Psoas muscle (tissue), 8 donors: ENCODE data around the gene PNPLA5. TPM values are rescaled to one million over a fixed set of nuclear protein-coding genes. Genes with fewer than 3 reads are reported as not detected.

ENCODE experiments used
- ATAC-seq, 4 donors: fragments of 200-7000 bp; cut with Tn5 transposase; one replicate each; pipeline ENCODE4 v1.9.1; 2020; ENCODE audit warnings: moderate library complexity in 3 of 4, mild to moderate bottlenecking in 2 of 4
- DNase-seq, 2 donors: peaks; one replicate each; pipeline ENCODE4 v3.0.0-alpha.2; 2020
- H3K27ac ChIP-seq: fragments of 200-600 bp; one replicate; pipeline ENCODE4 v1.8.0; 2022
- H3K27me3 ChIP-seq, 3 donors: fragments of 200-600 bp in 1 of 3; one replicate each; pipeline versions ENCODE4 v1.6.1 to v1.8.0; 2013 to 2022; ENCODE audit warnings: low read length in 2 of 3, mild to moderate bottlenecking in 2 of 3, moderate library complexity in 1 of 3; ENCODE audit not compliant: insufficient read depth in 3 of 3
- H3K36me3 ChIP-seq, 2 donors: fragments of 200-600 bp in 1 of 2; one replicate each; pipeline versions ENCODE4 v1.6.1 to v1.8.0; 2013 to 2022; ENCODE audit warnings: low read depth in 1 of 2, mild to moderate bottlenecking in 1 of 2, moderate library complexity in 1 of 2; ENCODE audit not compliant: insufficient read depth in 1 of 2
- H3K4me1 ChIP-seq: fragments of 200-600 bp; one replicate; pipeline ENCODE4 v1.8.0; 2022
- H3K4me3 ChIP-seq: fragments of 200-600 bp; one replicate; pipeline ENCODE4 v1.8.0; 2022; ENCODE audit warnings: mild to moderate bottlenecking
- H3K9me3 ChIP-seq: fragments of 200-600 bp; one replicate; pipeline ENCODE4 v1.8.0; 2022
- CTCF ChIP-seq: fragments of 200-600 bp; IDR thresholded peaks from one replicate; pipeline ENCODE4 v1.8.0; 2022; ENCODE audit warnings: antibody characterized with exemption
- WGBS, 3 donors: extraction: QIAGEN DNeasy Blood & Tissue Kit; methylation state at CpG; one replicate each; pipeline versions ENCODE4 v1.1.6 to v1.1.7; 2013; 5-methylcytosine and 5-hydroxymethylcytosine counted together
- intact Hi-C, 2 donors: fragments of 100-400 bp; cut with DNase I; formaldehyde crosslinking; loops; one replicate each; pipeline versions ENCODE4 v1.11.0 to v1.14.2; 2022
- polyA plus RNA-seq, 3 donors: library from polyadenylated mRNA; stranded (reverse); fragments of 200-250 nt; gene quantifications; one replicate each; pipeline ENCODE4 v1.2.3, GENCODE V29; 2013
- total RNA-seq, 4 donors: library from RNA; stranded (reverse); fragmentation: NEBNext Ultra II Directional in 2 of 4; extraction: Animal tissue kit (Norgen Biotek cat#: 25700) in 2 of 4; gene quantifications; one replicate each; pipeline versions ENCODE4 v1.2.1 to v1.2.4, GENCODE V29; 2021 to 2023
- donor health status: healthy with polysubstance abuse.
- donor health status: DM: no; HTN: no; CAD: no; lungs with moderate emphysema.
- donor health status: Bipolar disorder and iron deficiency.
- donor health status: healthy.
- donor health status: DM: yes; HTN: yes; CAD: no.
- donor health status: DM: no; HTN: no; CAD: no.
- donor health status: DM: no; HTN: no; CAD: no.
- donor health status: DM: yes; HTN: yes; CAD: no.

PNPLA5 gene
- total and polyA plus RNA-seq, 7 donors, result 0.01 to 0.18 TPM; not detected in 5

GRCh38 chr22:43885319-43885671 is 6.5 kb downstream of the PNPLA5 start:
- ATAC-seq, result no peak
- peaks cover 0 to 46% (median 4%) of the 10 kb centered on the region in 3 donors for H3K27me3 ChIP-seq
- TF ChIP-seq CTCF, result no peak

GRCh38 chr22:43884600-43885318 is 7.1 kb downstream of the PNPLA5 start:
- Histone ChIP-seq H3K27me3 (peaks cover 0 to 43% (median under 1%) of the 10 kb centered on the region in 3 donors), H3K9me3 (no peaks in the 10 kb centered on the region), H3K36me3 (no peaks in the 10 kb centered on the region), H3K4me1 (no peaks in the 10 kb centered on the region), H3K27ac (no peak overlapping the region), H3K4me3 (no peak overlapping the region)
- DNase-seq (peak; percentile 68 to 76), ATAC-seq (peak in 3 of 4 donors; percentile 61 to 68 (median 64))
- intact Hi-C loops, result no loop called here
- peak; percentile 65 for TF ChIP-seq CTCF
- WGBS, 3 donors, result 18 to 20% (median 19%) methylated on average over 17 to 18 of the region's 18 CpGs

More at GRCh38 chr22:43885319-43885671, 6.5 kb downstream of the PNPLA5 start:
- H3K9me3 ChIP-seq, result no peaks in the 10 kb centered on the region
- no peak overlapping the region for H3K4me3 ChIP-seq
- H3K36me3 ChIP-seq, result no peaks in the 10 kb centered on the region
- intact Hi-C loops, result no loop called here
- WGBS, 3 donors, result 63 to 70% (median 68%) methylated on average over 7 of the region's 7 CpGs
- no peak overlapping the region for H3K27ac ChIP-seq
- no peaks in the 10 kb centered on the region for H3K4me1 ChIP-seq
- DNase-seq, result no peak

GRCh38 chr22:43883719-43884415 is 7.9 kb downstream of the PNPLA5 start:
- intact Hi-C loops, result no loop called here
- no peak for TF ChIP-seq CTCF
- Histone ChIP-seq H3K27me3 (peaks cover 0 to 38% (median 0%) of the 10 kb centered on the region in 3 donors), H3K4me1 (no peaks in the 10 kb centered on the region), H3K36me3 (no peaks in the 10 kb centered on the region), H3K27ac (no peak overlapping the region), H3K9me3 (no peaks in the 10 kb centered on the region), H3K4me3 (no peak overlapping the region)
- WGBS, 3 donors, result 83 to 90% (median 85%) methylated on average over 16 to 17 of the region's 17 CpGs
- ATAC-seq (no peak), DNase-seq (peak in 1 of 2 donors; percentile 48)

- DNase-seq (peak in 1 of 2 donors; percentile 36), ATAC-seq (peak in 3 of 4 donors; percentile 38 to 65 (median 41))
- peak; percentile 25 for TF ChIP-seq CTCF
- no peaks in the 10 kb centered on the region for H3K36me3 ChIP-seq
- H3K27me3 ChIP-seq, result peaks cover 0 to 37% (median 0%) of the 10 kb centered on the region in 3 donors
- no peak overlapping the region for H3K4me3 ChIP-seq
- no peak overlapping the region for H3K27ac ChIP-seq
- 39 to 43% (median 40%) methylated on average over 14 of the region's 14 CpGs for WGBS, 3 donors
- no peaks in the 10 kb centered on the region for H3K9me3 ChIP-seq
- intact Hi-C loops, result no loop called here
- H3K4me1 ChIP-seq, result no peaks in the 10 kb centered on the region
These were observed 8.7 kb downstream of the PNPLA5 start for GRCh38 chr22:43883012-43883661.
